ENCODE results near the gene CYP24A1. TPM values are rescaled to one million over a fixed set of nuclear protein-coding genes. Genes with fewer than 3 reads are reported as not detected.

CYP24A1 gene
- polyA plus RNA-seq, 1 of the 3 experiments (the other 2 are of a cell fraction) = 8.8 TPM

DNA sequence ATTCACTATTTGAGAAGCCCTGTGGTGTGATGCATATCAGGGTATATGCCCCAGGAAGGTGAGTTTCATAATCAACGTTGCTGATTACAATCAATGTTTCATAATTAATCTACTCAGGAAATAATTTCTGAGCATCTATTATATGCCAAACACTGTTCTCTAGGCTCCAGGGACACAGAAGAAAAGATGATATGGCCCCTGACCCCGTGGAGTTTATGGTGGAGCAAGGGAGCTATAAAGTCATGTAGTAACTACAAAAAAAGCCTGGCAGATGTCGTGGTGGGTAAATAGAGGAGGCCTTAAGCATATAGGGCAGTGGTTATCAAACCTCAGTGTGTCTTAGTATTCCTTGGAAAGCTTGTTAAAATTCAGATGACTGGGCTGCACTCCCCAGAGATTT lies 63.3 kb downstream of the CYP24A1 start:
- Histone ChIP-seq H3K9ac (no peak overlapping the region), H4K20me1 (ENCODE audit: insufficient read depth) (no peaks in the 10 kb centered on the region), H3K27me3 (ENCODE audit: insufficient read depth) (no peaks in the 10 kb centered on the region), H2AFZ (ENCODE audit: low read depth) (no peak overlapping the region), H3F3A (replicated peaks; ENCODE audit: insufficient read depth) (no peaks in the 10 kb centered on the region), H3K4me1 (ENCODE audit: control insufficient read depth in 1 of 2, insufficient read depth in 2 of 2, low read depth in 1 of 2, low read length in 1 of 2) (no peaks in the 10 kb centered on the region), H3K27ac (ENCODE audit: low read depth in 2 of 2, low read length in 1 of 2) (no peak overlapping the region), H3K4me3 (ENCODE audit: low read depth in 2 of 2, low read length in 1 of 2) (no peak overlapping the region), H3K9me3 (no peaks in the 10 kb centered on the region), H3K36me3 (replicated peaks in 1 of 2; ENCODE audit: control insufficient read depth in 1 of 2, insufficient read depth in 2 of 2, low read length in 1 of 2) (no peaks in the 10 kb centered on the region), H3K9me2 (no peaks in the 10 kb centered on the region), H3K4me2 (no peak overlapping the region), H3K79me2 (ENCODE audit: insufficient read depth) (no peaks in the 10 kb centered on the region)
- ChIA-PET CTCF (interaction anchor here (3.1 to 23.8 kb wide), 2 partner anchors 13 to 96 kb away, joined by 8 to 499 read pairs; partner anchors contain the start of gene PFDN4), POLR2A (no interaction called here)
- 42% methylated on average over 3 of the region's 3 CpGs for WGBS (ENCODE audit: low lambda C conversion rate)
- no peak for DNase-seq
- TF ChIP-seq EZH2phosphoT487 (IDR thresholded peaks at IDR 0.05; ENCODE audit: borderline replicate concordance, low read depth) (no peak), NRF1 (IDR thresholded peaks at IDR 0.05; ENCODE audit: low read depth, low read length) (no peak), ELF1 (IDR thresholded peaks at IDR 0.05) (no peak), TCF12 (IDR thresholded peaks at IDR 0.05) (no peak), RCOR1 (IDR thresholded peaks at IDR 0.05; ENCODE audit: low read length) (no peak), RXRA (IDR thresholded peaks at IDR 0.05; ENCODE audit: borderline replicate concordance, low read depth) (no peak), TAF1 (IDR thresholded peaks at IDR 0.05; ENCODE audit: borderline replicate concordance, low read depth, low read length) (no peak), GABPA (IDR thresholded peaks at IDR 0.05; ENCODE audit: low read depth) (no peak), SMC3 (IDR thresholded peaks at IDR 0.05; ENCODE audit: low read depth, low read length) (no peak), MEF2A (IDR thresholded peaks at IDR 0.05; ENCODE audit: borderline replicate concordance, low read depth) (no peak), CHD2 (IDR thresholded peaks at IDR 0.05; ENCODE audit: low read length, partially characterized antibody) (no peak), RAD21 (IDR thresholded peaks at IDR 0.05; ENCODE audit: low read length) (no peak), EP300 (IDR thresholded peaks at IDR 0.05; ENCODE audit: borderline replicate concordance in 1 of 2, low read depth in 1 of 2, low read length in 1 of 2) (no peak), YY1 (IDR thresholded peaks at IDR 0.05; ENCODE audit: low read depth) (no peak), JUND (IDR thresholded peaks at IDR 0.05) (no peak)
- TF ChIP-seq, protein P1, sequence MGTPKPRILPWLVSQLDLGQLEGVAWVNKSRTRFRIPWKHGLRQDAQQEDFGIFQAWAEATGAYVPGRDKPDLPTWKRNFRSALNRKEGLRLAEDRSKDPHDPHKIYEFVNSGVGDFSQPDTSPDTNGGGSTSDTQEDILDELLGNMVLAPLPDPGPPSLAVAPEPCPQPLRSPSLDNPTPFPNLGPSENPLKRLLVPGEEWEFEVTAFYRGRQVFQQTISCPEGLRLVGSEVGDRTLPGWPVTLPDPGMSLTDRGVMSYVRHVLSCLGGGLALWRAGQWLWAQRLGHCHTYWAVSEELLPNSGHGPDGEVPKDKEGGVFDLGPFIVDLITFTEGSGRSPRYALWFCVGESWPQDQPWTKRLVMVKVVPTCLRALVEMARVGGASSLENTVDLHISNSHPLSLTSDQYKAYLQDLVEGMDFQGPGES (IDR thresholded peaks at IDR 0.05; ENCODE audit: low read depth, low read length) = no peak

DNA sequence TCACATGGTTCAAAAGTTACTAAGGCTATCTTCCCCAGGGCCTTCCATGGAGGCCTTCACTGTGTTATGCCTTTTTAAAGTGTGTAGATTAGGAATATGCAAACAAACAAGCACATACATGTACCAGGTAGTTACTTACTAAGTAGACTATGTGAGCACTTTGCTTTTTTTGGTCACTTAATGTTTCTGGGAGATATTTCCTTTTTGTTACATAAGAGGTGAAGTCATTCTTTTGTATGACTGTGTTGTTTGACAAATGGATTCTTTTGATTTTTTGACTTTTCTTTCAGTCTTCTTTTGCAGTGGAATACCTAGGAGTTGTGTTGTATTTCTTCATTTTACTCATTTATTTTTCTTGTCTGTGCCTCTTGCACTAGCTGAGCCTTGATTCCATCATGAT lies 63.7 kb downstream of the CYP24A1 start:
- TF ChIP-seq EP300 (IDR thresholded peaks at IDR 0.05; ENCODE audit: borderline replicate concordance in 1 of 2, low read depth in 1 of 2, low read length in 1 of 2) (no peak), GATA2 (CRISPR knock-in tag; IDR thresholded peaks at IDR 0.05) (no peak), CHD2 (IDR thresholded peaks at IDR 0.05; ENCODE audit: low read length, partially characterized antibody) (no peak), NFIC (IDR thresholded peaks at IDR 0.05; ENCODE audit: borderline replicate concordance) (no peak), FOXJ3 (CRISPR knock-in tag; IDR thresholded peaks at IDR 0.05) (no peak), TAF1 (IDR thresholded peaks at IDR 0.05; ENCODE audit: borderline replicate concordance, low read depth, low read length) (no peak), SIN3A (IDR thresholded peaks at IDR 0.05; ENCODE audit: borderline replicate concordance, low read depth, low read length) (no peak), JUND (IDR thresholded peaks at IDR 0.05) (no peak)
- TF ChIP-seq, protein P2, sequence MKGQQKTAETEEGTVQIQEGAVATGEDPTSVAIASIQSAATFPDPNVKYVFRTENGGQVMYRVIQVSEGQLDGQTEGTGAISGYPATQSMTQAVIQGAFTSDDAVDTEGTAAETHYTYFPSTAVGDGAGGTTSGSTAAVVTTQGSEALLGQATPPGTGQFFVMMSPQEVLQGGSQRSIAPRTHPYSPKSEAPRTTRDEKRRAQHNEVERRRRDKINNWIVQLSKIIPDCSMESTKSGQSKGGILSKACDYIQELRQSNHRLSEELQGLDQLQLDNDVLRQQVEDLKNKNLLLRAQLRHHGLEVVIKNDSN (IDR thresholded peaks at IDR 0.05; ENCODE audit: borderline replicate concordance, low read depth) = no peak
- TF ChIP-seq, protein P3, sequence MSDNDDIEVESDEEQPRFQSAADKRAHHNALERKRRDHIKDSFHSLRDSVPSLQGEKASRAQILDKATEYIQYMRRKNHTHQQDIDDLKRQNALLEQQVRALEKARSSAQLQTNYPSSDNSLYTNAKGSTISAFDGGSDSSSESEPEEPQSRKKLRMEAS (IDR thresholded peaks at IDR 0.05; ENCODE audit: low read depth) = no peak
- ChIA-PET CTCF (interaction anchor here (3.1 to 23.8 kb wide), 2 partner anchors 13 to 96 kb away, joined by 8 to 499 read pairs; partner anchors contain the start of gene PFDN4), POLR2A (no interaction called here)

More for the DNA sequence above, 63.7 kb downstream of the CYP24A1 start:
- Histone ChIP-seq H3K27ac (ENCODE audit: low read depth in 2 of 2, low read length in 1 of 2) (no peak overlapping the region), H3K27me3 (ENCODE audit: insufficient read depth) (no peaks in the 10 kb centered on the region), H3K9ac (no peak overlapping the region), H3K4me3 (ENCODE audit: low read depth in 2 of 2, low read length in 1 of 2) (no peak overlapping the region), H2AFZ (ENCODE audit: low read depth) (no peak overlapping the region), H3K4me2 (no peak overlapping the region), H3K36me3 (replicated peaks in 1 of 2; ENCODE audit: control insufficient read depth in 1 of 2, insufficient read depth in 2 of 2, low read length in 1 of 2) (no peaks in the 10 kb centered on the region), H3K9me2 (no peaks in the 10 kb centered on the region), H3K4me1 (ENCODE audit: control insufficient read depth in 1 of 2, insufficient read depth in 2 of 2, low read depth in 1 of 2, low read length in 1 of 2) (no peaks in the 10 kb centered on the region), H3K79me2 (ENCODE audit: insufficient read depth) (no peaks in the 10 kb centered on the region), H3K9me3 (no peaks in the 10 kb centered on the region), H3F3A (replicated peaks; ENCODE audit: insufficient read depth) (no peaks in the 10 kb centered on the region), H4K20me1 (ENCODE audit: insufficient read depth) (no peaks in the 10 kb centered on the region)
- no peak for DNase-seq

All from SK-N-SH (cell line).